Right atrium auricular region (tissue), 2 donors: ENCODE measurements around the gene PLXNB3. TPM values are rescaled to one million over a fixed set of nuclear protein-coding genes. Genes with fewer than 3 reads are reported as not detected.

Experiments
- DNase-seq: peaks from one replicate; pipeline ENCODE4 v3.0.0-alpha.2; 2019; ENCODE audit warnings: low spot score
- H3K27ac ChIP-seq, 2 donors: fragments of 200-600 bp; sonication (generic); 1 replicate in 1 of 2; 2 replicates in 1 of 2; pipeline ENCODE4 v1.5.1; 2016 to 2019
- H3K27me3 ChIP-seq, 2 donors: fragments of 200-600 bp; sonication (generic); one replicate each; pipeline versions ENCODE4 v1.5.1 to v1.6.0; 2017 to 2019
- H3K36me3 ChIP-seq: fragments of 200-600 bp; sonication (generic); one replicate; pipeline ENCODE4 v1.5.1; 2016
- H3K4me1 ChIP-seq, 2 donors: fragments of 200-600 bp; sonication (generic); one replicate each; pipeline versions ENCODE4 v1.5.1 to v1.6.0; 2017 to 2019
- H3K4me3 ChIP-seq, 2 donors: fragments of 200-600 bp; sonication (generic); 1 replicate in 1 of 2; 2 replicates in 1 of 2; pipeline ENCODE4 v1.5.1; 2017 to 2019; ENCODE audit warnings: mild to moderate bottlenecking in 1 of 2, moderate library complexity in 1 of 2
- H3K9me3 ChIP-seq, 2 donors: fragments of 200-600 bp; sonication (generic); one replicate each; pipeline ENCODE4 v1.5.1; 2019
- total RNA-seq, 2 donors: library from RNA; depleted of rRNA; stranded (reverse); fragments of >200 nt; gene quantifications; one replicate each; pipeline ENCODE4 v1.1.0, GENCODE V29; 2016
- TF ChIP-seq, protein P1 (sequence below), 2 donors: fragments of 200-600 bp; sonication (generic); IDR thresholded peaks; one replicate each; pipeline ENCODE4 v1.5.1; 2019; ENCODE audit warnings: antibody characterized with exemption in 2 of 2

Gene PLXNB3
- total RNA-seq, 2 donors from 2014 or later, result 5.6 to 8.2 TPM

DNA sequence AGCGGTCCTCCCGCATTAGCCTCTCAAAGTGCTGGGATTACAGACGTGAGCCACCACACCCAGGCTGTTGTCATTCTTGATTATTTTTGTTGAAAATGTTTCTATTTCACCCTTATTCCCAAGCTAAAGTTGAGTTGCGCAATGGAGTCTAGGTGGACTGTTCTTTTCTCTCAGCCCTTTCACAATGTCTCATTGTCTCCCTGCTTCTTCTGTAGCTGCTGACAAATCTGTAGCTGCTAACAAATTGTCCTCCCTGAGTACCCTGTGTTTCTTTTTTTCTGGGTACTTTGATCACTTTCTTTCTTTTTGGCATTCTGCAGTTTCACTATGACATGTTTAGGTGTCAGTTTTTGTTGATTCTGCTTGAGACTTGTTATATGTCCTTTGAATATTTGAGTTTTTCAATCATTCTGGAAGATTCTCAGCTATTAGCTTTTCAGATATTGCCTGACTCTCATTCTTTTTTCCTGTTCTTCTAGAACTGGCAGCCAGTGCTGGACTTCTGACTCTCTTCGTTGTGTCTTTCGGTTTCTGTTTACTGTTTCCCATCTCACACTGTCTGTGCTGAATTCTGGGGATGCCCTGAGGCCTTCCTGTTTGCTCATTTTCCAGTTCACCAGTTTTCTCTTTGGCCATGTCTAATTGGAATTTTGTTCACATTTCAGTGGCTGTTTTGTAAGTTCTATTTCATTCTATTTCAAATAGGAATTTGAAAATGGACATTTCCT, 32.8 kb upstream of the PLXNB3 start:
- Histone ChIP-seq H3K36me3 (no peaks in the 10 kb centered on the region), H3K4me3 (no peak overlapping the region), H3K4me1 (peaks cover 0 to 28% of the 10 kb centered on the region in 2 donors), H3K27me3 (no peaks in the 10 kb centered on the region), H3K27ac (no peak overlapping the region), H3K9me3 (peaks cover 0 to 15% of the 10 kb centered on the region in 2 donors)
- TF ChIP-seq, protein P1, sequence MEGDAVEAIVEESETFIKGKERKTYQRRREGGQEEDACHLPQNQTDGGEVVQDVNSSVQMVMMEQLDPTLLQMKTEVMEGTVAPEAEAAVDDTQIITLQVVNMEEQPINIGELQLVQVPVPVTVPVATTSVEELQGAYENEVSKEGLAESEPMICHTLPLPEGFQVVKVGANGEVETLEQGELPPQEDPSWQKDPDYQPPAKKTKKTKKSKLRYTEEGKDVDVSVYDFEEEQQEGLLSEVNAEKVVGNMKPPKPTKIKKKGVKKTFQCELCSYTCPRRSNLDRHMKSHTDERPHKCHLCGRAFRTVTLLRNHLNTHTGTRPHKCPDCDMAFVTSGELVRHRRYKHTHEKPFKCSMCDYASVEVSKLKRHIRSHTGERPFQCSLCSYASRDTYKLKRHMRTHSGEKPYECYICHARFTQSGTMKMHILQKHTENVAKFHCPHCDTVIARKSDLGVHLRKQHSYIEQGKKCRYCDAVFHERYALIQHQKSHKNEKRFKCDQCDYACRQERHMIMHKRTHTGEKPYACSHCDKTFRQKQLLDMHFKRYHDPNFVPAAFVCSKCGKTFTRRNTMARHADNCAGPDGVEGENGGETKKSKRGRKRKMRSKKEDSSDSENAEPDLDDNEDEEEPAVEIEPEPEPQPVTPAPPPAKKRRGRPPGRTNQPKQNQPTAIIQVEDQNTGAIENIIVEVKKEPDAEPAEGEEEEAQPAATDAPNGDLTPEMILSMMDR (IDR thresholded peaks at IDR 0.05), result no peak
- DNase-seq, result no peak

DNA sequence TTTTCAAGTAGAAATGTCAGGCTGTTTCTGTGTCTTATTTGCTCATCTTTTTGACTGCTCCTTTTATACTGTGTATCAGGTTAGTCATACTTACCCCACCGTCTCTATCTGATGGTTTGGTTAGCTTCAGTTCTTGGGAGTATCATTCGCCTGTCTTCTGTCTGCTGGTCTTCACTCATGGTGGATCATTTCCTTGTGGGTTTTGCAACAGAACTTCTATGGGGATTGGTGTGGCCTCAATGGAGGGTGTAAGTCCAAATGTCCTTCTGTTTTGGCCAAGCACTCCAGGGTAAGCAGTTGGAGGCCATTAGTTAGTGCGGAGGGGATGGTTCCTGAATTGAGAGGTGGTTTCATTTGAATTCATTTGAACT, 32.2 kb upstream of the PLXNB3 start:
- TF ChIP-seq, protein P1 (IDR thresholded peaks at IDR 0.05), result no peak
- DNase-seq, result no peak
- H3K36me3 ChIP-seq, result no peaks in the 10 kb centered on the region

DNA sequence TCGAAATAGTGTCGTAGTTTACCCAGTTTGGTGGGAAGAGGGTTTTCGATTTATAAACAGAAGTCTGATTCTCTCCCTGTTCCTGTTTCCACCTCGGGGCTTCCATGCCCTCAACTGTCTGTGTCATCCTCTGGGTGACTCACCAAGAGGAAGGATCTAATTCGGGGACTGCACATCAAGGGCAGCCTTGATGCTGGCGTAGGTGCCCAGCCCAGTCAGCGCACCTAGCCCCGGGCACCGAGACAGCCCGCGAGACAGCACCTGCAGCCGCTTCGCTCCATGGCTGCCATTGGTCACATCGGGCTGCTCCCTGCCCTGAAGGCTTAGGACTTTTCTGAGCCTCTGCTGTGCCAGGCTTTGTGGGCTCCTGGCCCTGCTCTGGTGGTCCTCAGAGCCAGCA, 31.6 kb upstream of the PLXNB3 start:
- TF ChIP-seq, protein P1 (IDR thresholded peaks at IDR 0.05), result no peak
- no peaks in the 10 kb centered on the region for H3K36me3 ChIP-seq
- H3K9me3 ChIP-seq, result peaks cover 0 to 15% of the 10 kb centered on the region in 2 donors
- DNase-seq, result no peak
- no peaks in the 10 kb centered on the region for H3K27me3 ChIP-seq
- no peak overlapping the region for H3K4me3 ChIP-seq
- H3K27ac ChIP-seq, result no peak overlapping the region
- H3K4me1 ChIP-seq, result peaks cover 0 to 17% of the 10 kb centered on the region in 2 donors

More for the DNA sequence above, 32.2 kb upstream of the PLXNB3 start:
- no peak overlapping the region for H3K4me3 ChIP-seq
- H3K27ac ChIP-seq, result no peak overlapping the region
- peaks cover 0 to 15% of the 10 kb centered on the region in 2 donors for H3K9me3 ChIP-seq
- H3K27me3 ChIP-seq, result no peaks in the 10 kb centered on the region
- peaks cover 0 to 23% of the 10 kb centered on the region in 2 donors for H3K4me1 ChIP-seq

DNA sequence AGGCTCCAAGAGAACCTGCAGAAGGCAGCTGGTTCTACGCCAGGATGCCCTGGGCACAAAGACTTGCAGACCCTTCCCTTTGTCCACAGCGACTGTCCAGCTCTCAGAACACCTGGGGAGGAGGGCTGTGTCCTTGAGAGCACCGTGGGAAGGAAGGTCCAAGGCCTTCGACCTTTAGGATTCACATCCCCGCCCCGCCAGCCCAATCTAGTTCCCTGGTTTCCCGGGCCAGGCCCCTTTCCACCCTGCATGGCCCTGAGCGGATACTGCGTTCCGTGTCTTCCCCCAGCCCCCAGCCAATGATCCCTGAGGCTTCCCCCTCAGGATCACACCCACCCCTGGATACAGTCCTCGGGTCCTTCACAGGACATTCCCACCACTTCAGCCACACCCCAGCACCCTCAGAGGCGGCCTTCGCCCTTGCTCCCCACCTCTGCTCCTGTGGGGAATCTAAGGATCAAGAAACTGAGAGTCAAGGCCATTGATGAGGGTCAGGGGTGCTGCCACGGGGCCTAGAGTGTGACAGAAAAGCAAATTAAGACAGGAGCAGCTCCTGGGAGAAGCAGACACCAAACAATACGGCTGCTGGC, 30.3 kb upstream of the PLXNB3 start:
- no peak for DNase-seq

DNA sequence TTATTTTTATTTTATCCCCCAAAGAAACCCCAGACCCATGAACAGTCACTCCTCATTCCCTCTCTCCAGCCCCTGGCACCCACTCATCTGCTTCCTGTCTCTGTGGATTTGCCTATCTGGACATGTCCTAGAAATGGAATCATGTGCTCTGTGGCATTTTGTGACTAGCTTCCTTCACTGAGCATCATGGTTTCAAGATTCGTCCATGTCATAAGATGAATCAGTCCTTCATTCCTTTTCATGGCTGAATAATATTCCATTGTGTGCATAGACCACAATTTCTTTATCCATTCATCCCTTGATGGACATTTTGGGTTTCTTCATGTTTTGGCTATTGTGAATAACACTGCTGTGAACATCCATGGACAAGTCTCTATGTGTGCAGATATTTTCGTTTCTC, 29.2 kb upstream of the PLXNB3 start:
- TF ChIP-seq, protein P1 (IDR thresholded peaks at IDR 0.05), result no peak
- Histone ChIP-seq H3K9me3 (peaks cover 0 to 15% of the 10 kb centered on the region in 2 donors), H3K27me3 (no peaks in the 10 kb centered on the region), H3K4me1 (no peaks in the 10 kb centered on the region), H3K4me3 (no peak overlapping the region), H3K36me3 (no peaks in the 10 kb centered on the region), H3K27ac (no peak overlapping the region)
- no peak for DNase-seq

More for the DNA sequence above, 30.3 kb upstream of the PLXNB3 start:
- TF ChIP-seq, protein P1 (IDR thresholded peaks at IDR 0.05), result no peak
- H3K27ac ChIP-seq, result no peak overlapping the region
- H3K4me3 ChIP-seq, result no peak overlapping the region
- peaks cover 0 to 4% of the 10 kb centered on the region in 2 donors for H3K4me1 ChIP-seq
- H3K36me3 ChIP-seq, result no peaks in the 10 kb centered on the region
- H3K27me3 ChIP-seq, result no peaks in the 10 kb centered on the region
- peaks cover 0 to 15% of the 10 kb centered on the region in 2 donors for H3K9me3 ChIP-seq
